ENCODE results near the gene ANXA2.
A peak's percentile ranks its signal among the peaks of the same experiment; 100 is the strongest.

Gene ANXA2

GRCh38 chr15:60389261-60390077, 8.3 kb downstream of the ANXA2 start:
- FAIRE-seq: no peak
- no peak for DNase-seq (ENCODE audit: insufficient read length, low spot score)
- TF ChIP-seq POLR2A (IDR thresholded peaks at IDR 0.05; ENCODE audit: low read depth, low read length): no peak

DNA sequence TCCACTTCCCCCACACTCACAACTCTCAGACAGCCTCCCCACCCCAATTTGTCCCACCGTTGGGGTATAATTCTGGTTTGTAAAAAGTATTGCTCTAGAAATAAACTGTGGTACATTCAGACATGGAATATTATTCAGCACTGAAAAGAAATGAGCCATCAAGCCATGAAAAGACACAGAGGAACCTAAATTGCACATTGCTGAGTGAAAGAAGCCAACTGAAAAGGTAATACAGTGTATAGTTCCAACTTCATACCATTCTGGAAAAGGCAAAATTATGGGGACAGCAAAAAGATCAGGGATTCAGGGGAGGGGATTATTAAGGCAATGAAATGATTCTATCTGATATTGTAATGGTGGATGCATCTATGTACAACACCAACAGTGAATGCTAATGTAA, 10.5 kb downstream of the ANXA2 start:
- DNase-seq (ENCODE audit: insufficient read length, low spot score) (no peak), FAIRE-seq (no peak)
- no peak for TF ChIP-seq POLR2A (IDR thresholded peaks at IDR 0.05; ENCODE audit: low read depth, low read length)

GRCh38 chr15:60386615-60387014, 11.2 kb downstream of the ANXA2 start:
- DNase-seq (ENCODE audit: insufficient read length, low spot score): no peak
- no peak for TF ChIP-seq POLR2A (IDR thresholded peaks at IDR 0.05; ENCODE audit: low read depth, low read length)
- no peak for FAIRE-seq

GRCh38 chr15:60385620-60386552, 11.9 kb downstream of the ANXA2 start:
- DNase-seq (ENCODE audit: insufficient read length, low spot score) (no peak), FAIRE-seq (no peak)
- TF ChIP-seq POLR2A (IDR thresholded peaks at IDR 0.05; ENCODE audit: low read depth, low read length): no peak

DNA sequence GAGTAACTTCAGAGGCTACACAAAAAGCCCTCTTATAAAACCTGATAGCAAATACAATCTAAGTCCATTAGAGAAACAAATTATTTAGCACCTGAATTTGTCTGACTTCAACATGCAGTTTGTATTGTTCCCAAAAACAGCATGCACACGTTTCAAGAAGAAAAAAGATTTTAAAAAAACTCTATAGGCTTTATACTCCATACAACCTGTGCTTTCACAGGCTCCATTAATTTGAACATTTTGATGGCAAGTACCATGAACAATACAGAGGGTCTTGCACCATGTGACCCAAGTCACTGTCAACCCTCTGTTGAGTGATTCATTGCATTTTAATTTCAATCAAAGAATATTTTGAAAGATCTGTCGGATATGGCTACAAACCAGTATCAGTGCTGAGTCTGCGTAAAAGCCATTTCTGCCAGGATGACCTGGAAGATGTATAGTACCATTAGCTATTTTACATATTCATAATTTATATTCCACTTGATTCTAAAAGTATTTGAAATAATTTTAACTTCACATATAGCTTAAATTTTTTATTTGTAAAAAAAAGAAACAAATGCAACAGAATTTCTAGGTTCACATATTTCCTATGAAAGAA, 13.2 kb downstream of the ANXA2 start:
- no peak for FAIRE-seq
- DNase-seq (ENCODE audit: insufficient read length, low spot score): no peak
- no peak for TF ChIP-seq POLR2A (IDR thresholded peaks at IDR 0.05; ENCODE audit: low read depth, low read length)

GRCh38 chr15:60384053-60384452, 13.7 kb downstream of the ANXA2 start:
- TF ChIP-seq POLR2A (IDR thresholded peaks at IDR 0.05; ENCODE audit: low read depth, low read length): no peak
- FAIRE-seq (no peak), DNase-seq (ENCODE audit: insufficient read length, low spot score) (no peak)

GRCh38 chr15:60382773-60383674, 14.8 kb downstream of the ANXA2 start:
- TF ChIP-seq POLR2A (IDR thresholded peaks at IDR 0.05; ENCODE audit: low read depth, low read length): no peak
- DNase-seq (ENCODE audit: insufficient read length, low spot score) (no peak), FAIRE-seq (no peak)

DNA sequence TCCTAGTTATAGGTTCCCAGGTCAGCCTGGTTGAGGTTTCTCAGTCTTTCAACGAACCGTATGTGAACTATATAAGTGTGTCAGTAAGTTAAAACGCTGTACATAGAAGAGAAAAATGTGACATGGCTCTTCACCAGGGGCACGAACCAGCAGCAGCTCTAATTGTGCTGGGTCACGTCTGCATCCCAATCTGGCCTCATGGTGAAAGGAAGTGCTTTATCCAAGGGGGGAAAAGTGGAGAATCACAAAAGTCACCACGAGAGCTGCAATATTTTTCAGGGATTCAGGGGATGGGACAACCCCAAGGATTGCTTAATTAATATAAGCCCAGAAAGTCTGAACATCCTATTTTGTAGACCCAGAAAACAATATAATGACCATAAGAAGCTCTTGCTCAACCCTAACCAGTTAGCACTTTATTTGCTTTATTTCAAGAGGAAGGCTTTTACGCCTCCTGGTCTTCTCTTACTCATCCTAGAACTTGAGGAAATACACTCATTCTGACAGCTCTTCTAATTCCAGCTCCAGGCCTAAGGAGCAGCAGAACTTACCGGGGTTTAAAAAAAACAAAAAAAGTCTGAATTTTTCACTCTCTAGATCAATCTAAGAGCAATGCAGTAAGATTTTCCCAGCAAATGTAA, 16.5 kb downstream of the ANXA2 start:
- DNase-seq (ENCODE audit: insufficient read length, low spot score): no peak
- FAIRE-seq: no peak
- TF ChIP-seq POLR2A (IDR thresholded peaks at IDR 0.05; ENCODE audit: low read depth, low read length): no peak

- FAIRE-seq: peak; percentile 27
- TF ChIP-seq POLR2A (IDR thresholded peaks at IDR 0.05; ENCODE audit: low read depth, low read length): no peak
- DNase-seq (ENCODE audit: insufficient read length, low spot score): no peak
Observed at GRCh38 chr15:60379525-60380274, 18.1 kb downstream of the ANXA2 start.

- DNase-seq (ENCODE audit: insufficient read length, low spot score) (no peak), FAIRE-seq (no peak)
- no peak for TF ChIP-seq POLR2A (IDR thresholded peaks at IDR 0.05; ENCODE audit: low read depth, low read length)
Observed at GRCh38 chr15:60379185-60379524, 18.6 kb downstream of the ANXA2 start.

- no peak for TF ChIP-seq POLR2A (IDR thresholded peaks at IDR 0.05; ENCODE audit: low read depth, low read length)
- FAIRE-seq: no peak
Observed at GRCh38 chr15:60376677-60377095, 21.1 kb downstream of the ANXA2 start.

DNA sequence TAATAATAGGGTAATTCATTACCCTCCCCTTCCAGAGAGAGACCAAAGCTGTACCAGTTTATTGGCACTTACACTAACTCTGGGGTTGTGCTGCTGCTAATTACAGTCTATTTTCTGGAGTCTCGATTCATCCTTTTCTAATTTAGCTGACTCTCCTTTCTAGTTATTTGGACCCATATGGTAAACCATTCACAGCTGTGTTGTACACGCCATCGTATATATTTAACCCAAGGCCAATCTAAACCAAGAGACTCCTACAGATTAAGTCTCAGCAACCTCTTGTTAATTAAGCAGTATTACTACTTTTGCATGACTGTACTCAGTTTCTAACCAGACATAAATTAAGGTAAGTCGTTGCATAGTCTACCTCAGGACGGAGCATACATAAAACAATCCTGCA, 22.5 kb downstream of the ANXA2 start:
- TF ChIP-seq POLR2A (IDR thresholded peaks at IDR 0.05; ENCODE audit: low read depth, low read length): no peak
- DNase-seq (ENCODE audit: insufficient read length, low spot score) (no peak), FAIRE-seq (no peak)

More at GRCh38 chr15:60376677-60377095, 21.1 kb downstream of the ANXA2 start:
- DNase-seq (ENCODE audit: insufficient read length, low spot score): no peak
